ENCODE results near the gene DRD4.

The DRD4 gene

DNA sequence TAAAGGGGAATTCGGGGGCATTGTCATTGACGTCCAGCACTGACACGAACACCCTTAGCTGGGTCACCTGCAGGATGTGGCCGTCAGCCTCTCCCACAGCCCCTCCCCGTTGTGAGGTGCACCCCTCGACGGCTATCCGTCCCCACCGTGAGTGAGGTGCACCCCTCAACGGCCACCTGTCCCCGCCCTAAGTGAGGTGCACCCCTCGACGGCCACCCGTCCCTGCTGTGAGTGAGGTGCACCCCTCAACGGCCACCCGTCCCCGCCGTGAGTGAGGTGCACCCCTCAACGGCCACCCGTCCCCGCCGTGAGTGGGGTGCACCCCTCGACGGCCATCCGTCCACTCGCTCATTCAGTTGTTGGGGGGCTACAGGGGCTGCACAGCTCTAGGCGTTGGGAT, 15.2 kb upstream of the DRD4 start:
- DNase-seq (ENCODE audit: low spot score): no peak

DNA sequence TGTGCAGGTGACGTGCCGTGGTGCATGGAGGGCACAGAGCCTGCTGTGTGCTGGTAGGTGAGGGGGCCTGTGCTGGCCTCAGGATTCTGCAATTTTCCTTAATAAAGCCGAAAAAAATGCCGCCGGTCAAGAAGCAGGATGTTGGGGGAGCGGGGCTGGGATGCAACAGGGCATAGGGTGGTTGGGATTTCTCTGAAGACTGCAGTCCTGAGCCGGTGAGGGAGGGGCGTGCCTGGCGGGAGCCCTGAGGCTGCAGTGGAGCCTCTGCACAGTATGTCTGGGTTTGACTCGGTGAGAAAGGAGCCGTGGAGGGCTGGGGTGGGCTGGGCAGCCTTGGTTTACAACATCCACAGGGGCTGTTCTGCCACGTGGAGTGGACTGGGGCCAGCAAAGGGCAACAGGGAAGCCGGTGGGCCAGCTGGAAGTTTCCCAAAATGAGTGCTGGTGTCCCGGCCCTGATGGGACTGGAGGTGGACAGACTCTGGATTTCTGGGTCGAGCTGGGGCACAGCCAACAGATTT, 13.7 kb upstream of the DRD4 start:
- no peak for DNase-seq (ENCODE audit: low spot score)

DNA sequence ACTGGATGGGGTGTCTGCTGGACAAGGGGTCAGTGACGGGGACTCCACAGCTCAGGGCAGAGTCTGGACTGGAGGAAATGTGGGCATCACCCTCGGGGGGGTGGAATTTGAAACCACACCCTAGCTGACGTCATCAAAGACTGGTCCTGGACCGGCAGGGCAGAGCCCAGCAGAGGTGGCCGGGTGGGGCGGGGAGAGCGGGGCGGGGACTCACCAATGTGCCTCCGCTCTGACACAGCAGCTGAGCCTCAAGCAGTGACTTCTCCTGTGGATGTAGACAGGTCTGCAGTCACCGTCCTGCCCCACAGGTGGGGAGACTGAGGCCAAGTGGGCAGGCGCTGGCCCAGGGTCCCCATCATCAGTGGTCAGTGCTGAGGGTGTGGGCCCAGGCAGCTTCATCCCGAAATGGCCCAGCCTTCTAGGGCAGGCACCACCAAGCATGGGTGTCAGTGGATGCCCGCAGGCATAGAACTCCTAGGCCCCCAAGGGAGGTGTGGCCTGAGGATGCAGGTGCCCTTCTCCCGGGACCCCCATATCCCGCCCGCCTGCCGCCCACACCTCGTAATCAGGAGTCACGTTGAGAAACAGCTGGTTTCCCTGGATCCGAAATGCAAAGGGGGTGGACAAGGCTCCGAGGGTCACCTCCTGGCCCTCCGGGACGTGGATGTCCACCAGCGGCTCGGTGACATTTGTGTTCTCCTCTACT, 12.9 kb upstream of the DRD4 start:
- DNase-seq (ENCODE audit: low spot score): no peak

DNA sequence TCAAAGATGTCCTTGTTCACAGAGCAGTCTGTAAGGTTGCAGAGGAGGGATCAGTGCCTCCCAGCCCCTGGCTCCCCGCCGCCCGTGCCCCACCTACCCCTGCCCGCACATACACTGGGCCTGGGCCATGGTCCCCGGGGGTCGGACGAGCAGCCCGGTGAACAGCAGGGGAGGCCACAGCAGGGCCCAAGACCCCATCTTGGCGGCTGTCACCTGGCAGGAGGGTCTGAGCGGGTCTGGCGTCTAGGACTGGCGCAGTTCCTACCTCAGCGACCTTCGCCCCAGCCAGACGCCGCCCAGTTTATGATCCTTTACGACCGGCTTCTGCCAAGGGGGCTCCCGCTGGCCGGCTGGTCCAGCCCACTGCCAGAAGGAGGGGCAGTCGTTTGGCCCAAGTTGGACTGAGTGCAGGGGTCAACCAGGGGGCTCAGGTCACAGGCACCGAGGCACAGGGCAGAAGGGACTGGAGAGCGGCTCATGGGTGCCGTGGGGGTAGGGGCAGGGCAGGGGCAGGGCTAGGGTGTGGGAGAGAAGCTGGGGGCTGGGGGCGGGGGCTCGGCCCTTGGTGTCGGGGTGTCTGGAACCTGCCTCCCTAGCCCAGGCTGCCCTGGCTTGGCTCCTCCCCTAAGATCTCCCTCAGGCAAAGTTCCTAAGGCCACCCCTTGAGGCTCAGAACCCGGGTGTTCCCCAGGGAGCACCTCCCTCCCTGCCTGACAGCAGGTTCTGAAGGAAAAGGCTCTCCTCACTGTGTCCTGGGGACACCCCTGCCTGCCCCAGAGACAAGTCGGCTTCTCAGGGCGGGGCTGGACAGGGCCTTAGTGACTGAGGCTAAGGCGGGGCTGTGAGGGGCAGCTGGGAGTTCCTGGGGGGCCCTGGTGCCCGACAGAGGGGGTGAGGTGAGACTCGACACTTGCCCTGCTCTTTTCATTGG, 12.1 kb upstream of the DRD4 start, which contains the start of gene CDHR5:
Gene CDHR5, minus strand, starts transcription at position 251 of the 931 bp plus-strand sequence. Its CDS starts 53 bp downstream, at position 198.
- DNase-seq (ENCODE audit: low spot score): no peak

DNA sequence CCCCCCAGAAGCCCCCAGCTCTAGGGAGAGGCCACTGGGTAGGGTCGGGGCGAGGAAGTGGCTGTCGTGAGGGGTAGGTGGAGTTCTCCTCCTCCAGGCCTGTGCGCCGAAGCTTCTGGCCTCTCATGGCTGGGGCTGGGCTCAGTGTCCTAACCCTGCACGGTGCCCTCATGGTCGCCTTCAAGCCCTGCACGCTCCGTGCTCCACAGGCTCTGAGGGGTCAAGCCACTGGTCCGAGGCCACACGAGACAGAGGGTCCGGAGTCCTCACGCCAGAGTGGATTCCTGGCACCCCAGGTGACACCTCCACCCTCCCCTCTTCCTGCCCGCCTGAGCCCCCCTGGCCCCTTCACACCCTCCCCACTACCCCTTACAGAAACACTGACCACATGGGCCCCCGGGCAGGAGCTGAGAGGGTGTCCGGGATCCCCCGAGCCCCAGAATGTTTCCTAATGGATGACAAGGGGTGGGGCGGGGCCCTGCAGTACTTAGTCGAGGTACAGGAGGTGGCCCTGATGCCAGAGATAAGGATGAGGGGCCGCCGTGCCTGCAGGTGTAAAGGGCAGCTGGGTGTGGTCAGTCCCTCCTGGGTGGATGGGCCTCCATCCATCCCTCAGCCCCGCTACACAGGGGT, 11.3 kb upstream of the DRD4 start:
- DNase-seq (ENCODE audit: low spot score): no peak

DNA sequence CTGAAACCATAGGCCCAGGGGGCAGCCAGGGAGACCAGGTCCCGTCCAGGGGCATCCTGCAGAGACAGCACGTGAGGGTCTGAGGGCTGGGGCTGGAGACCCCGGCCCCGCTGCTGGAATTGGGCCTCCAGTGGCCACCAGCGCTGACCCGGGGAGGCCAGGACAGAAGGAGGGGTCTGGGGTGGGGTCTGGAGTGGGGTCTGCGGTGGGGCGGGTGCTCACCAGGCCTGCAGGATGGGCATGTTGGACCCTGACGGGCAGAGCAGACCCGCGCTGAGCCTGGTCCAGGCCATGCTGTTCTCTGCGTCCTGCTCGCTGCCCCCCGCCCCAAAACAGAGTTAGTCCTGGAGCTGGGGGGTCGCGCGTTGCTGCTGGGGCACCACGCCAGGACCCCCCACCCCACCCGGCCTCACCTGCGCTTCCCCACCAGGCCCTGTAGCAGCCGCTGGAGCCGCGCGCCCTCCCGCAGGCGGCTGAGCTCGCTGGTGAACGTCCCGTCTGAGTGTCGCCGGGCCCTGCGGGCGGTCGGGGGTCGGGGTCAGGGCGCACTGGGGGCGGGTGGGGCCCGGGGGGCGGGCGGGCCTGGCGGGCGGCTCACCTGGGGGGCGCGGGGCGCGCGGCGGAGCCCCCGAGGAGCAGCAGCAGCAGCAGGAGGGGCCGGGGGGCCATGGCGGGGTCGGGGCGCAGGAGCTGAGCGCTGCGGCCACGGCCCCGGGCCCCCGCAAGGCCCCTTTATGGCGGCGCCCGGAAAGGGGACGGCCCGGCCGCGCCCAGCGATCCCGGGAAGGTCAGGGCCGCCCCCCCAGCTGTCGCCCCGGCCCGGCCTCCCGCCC, 10.4 kb upstream of the DRD4 start, which contains the start of gene SCT:
Gene SCT, minus strand, starts transcription at position 707 of the 833 bp plus-strand sequence. Its CDS starts 38 bp downstream, at position 669.
- DNase-seq (ENCODE audit: low spot score): no peak

DNA sequence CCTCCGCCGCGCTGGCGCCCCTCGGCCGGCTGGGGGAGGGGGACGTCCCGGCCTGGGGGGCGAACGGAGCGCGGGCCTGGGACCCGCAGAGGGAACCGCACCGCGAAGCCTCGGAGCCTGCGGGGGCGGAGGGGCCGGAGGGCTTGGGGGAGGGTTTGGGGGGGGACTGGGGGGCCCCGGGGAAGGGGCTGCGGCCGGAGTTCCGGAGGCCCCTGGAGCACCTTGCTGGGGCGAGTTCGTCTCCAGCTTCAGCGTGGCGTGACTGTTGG, 9.8 kb upstream of the DRD4 start:
- DNase-seq (ENCODE audit: low spot score): no peak

DNA sequence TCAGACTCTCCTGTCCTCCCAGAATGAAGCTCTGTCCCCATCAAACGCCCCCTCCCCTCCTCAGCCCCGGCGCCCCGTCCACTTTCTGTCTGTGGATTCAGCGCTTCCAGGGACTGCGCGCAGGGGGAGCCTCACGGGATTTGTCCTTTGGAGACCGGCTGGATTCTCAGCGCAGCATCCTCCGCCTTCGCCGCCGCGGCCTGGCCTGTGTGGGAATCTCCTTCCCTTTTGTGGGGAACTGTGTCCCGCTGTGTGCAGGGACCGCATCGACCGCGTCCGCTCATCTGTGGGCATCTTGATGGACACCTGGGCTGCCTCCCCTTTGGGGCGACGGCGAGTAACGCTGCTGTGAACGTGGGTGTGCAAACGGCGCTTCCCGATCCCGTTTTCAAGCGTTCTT, 9.0 kb upstream of the DRD4 start:
- DNase-seq (ENCODE audit: low spot score): no peak

DNA sequence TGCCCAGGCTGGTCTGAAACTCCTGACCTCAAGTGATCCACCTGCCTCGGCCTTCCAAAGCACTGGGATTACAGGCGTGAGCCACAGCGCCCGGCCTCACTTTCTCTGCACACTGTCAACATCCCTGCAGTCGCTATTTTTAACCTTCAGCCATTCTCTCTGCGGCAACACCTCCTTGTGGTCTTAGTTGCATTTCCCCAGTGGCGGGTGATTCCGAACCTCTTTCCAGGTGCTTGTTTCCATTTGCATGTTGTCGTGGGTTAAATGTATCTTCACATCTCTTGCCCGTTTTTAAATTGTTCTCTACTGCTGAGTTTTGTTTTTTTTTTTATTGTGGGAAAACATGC, 7.9 kb upstream of the DRD4 start:
- DNase-seq (ENCODE audit: low spot score): no peak

DNA sequence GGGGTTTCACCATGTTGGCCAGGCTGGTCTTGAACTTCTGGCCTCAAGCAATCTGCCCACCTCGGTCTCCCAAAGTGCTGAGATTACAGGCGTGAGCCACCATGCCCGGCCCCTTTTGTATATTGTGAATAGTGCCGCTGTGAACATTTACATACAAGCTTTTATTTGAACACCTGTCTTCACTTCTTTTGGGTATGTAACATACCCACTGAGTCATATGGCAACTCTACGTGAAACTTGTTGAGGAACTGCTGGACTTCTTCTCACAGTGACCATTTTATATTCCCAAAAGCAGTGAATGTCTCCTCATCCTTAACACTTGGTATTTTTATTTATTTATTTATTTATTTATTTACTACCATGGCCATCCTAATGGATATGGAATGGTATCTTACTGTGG, 6.2 kb upstream of the DRD4 start:
- no peak for DNase-seq (ENCODE audit: low spot score)

DNA sequence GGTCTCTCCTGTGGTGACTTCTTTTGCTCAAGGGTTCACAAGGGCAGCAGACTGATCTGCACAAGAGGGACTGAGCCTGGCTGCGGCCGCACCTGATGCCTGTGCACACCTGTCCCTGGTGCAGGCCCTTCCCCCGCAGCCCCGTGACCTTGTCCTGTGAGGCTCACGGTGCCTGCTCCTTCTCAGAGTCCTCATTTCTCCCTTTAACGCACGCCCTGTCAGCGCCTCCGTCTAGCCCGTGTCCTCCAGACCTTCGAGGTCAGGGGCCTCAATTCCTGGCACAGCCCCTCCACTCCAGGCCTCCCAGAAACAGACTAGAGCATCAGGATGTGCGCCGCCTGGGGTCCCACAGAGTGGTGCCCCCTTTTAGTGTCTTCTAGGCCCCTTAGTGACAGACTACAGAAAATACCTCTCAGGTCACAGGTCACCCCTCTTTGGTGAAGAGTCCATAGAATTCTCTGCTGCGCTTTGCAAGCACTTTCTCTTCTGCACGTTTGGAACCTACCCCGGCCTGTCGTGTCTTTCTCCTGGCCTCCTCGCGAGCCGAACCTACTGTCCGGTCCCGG, 1.0 kb upstream of the DRD4 start:
- DNase-seq (ENCODE audit: low spot score): no peak

DNA sequence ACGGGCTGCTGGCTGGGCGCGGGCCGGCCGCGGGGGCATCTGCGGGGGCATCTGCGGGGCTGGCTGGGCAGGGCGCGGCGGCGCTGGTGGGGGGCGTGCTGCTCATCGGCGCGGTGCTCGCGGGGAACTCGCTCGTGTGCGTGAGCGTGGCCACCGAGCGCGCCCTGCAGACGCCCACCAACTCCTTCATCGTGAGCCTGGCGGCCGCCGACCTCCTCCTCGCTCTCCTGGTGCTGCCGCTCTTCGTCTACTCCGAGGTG, 194 bp downstream of the DRD4 start:
- DNase-seq (ENCODE audit: low spot score): no peak

DNA sequence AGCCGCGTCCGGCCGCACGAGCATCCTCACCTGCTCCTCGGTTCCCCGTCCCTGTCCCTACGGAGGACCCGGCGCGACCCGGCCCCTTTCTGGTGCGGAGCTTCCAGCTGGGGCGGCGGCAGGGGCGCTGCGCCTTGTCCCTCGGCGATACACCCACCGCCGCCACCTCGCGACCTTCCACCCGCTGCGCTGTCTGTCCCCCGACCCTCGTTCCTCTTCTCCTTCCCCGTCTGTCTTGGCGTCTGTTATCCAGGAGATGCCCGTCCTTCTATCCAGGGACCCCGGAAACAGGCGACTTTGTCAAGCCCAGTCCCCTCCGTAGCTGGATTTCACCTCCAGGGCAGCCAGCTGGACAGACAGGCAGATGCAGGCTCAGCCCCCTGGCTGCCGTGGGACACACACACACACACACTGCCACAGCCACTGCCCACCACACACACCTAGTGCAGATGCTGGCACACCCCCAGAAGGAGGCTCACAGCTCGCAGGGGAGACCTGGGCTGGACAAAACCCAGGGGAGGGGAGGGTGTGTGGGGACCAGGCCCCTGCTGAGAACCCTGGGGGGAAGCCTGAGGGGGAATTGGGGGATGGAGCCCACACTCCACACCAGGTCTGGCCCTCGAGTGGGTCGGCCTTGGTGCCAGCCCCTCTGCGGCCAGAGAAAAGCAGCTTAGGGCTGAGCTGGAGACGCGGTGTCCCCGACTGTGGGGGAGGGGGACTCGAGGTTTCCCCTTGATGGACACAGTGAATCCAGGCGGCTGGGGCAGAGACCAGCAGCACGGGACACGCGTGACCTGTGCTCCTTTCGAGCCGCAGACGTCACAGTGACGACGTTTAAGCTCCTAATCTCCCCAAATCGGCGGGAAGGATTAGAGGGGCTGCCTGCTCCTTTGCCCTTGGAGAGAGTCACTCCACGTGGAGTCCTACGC, 788 bp downstream of the DRD4 start:
- DNase-seq (ENCODE audit: low spot score): no peak

DNA sequence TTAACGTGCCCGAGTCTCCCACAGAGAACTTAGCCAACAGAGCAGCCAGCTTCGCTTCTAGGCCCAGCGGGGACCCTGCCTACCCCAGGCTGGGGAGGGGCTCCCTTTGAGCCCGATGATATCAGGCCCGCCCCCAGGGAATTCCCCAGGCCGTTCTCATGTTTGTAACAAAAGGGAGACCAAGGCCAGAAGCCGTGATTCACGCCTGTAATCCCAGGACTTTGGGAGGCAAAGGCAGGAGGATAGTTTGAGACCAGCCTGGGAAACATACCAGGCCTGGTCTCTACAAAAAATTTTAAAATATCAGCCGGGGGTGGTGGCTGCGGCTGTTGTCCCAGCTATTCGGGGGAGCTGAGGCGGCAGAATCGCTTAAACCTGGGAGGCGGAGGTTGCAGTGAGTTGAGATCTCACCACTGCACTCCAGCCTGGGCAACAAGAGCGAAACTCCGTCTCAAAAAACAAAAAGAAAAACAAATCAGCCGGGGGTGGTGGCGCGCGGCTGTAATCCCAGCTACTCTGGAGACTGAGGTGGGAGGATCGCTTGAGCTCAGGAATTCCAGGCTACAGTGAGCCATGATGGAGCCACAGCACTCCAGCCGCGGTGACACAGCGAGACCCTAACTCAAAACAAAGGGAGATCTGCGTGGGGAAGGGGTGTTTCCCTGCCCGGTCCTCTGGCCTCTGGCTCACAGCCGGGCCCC, 1.7 kb downstream of the DRD4 start:
- no peak for DNase-seq (ENCODE audit: low spot score)

DNA sequence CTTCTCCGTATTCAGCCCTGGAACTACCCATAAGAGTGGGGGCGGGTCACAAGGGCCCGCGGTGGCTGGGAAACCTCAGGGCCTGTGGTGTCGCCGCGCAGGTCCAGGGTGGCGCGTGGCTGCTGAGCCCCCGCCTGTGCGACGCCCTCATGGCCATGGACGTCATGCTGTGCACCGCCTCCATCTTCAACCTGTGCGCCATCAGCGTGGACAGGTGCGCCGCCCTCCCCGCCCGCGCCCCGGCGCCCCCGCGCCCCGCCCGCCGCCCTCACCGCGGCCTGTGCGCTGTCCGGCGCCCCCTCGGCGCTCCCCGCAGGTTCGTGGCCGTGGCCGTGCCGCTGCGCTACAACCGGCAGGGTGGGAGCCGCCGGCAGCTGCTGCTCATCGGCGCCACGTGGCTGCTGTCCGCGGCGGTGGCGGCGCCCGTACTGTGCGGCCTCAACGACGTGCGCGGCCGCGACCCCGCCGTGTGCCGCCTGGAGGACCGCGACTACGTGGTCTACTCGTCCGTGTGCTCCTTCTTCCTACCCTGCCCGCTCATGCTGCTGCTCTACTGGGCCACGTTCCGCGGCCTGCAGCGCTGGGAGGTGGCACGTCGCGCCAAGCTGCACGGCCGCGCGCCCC, 2.4 kb downstream of the DRD4 start:
- DNase-seq (ENCODE audit: low spot score): no peak

DNA sequence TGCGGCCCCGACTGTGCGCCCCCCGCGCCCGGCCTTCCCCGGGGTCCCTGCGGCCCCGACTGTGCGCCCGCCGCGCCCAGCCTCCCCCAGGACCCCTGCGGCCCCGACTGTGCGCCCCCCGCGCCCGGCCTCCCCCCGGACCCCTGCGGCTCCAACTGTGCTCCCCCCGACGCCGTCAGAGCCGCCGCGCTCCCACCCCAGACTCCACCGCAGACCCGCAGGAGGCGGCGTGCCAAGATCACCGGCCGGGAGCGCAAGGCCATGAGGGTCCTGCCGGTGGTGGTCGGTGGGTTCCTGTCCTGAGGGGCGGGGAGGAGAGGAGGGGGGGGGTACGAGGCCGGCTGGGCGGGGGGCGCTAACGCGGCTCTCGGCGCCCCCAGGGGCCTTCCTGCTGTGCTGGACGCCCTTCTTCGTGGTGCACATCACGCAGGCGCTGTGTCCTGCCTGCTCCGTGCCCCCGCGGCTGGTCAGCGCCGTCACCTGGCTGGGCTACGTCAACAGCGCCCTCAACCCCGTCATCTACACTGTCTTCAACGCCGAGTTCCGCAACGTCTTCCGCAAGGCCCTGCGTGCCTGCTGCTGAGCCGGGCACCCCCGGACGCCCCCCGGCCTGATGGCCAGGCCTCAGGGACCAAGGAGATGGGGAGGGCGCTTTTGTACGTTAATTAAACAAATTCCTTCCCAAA, 3.1 kb downstream of the DRD4 start:
- DNase-seq (ENCODE audit: low spot score): no peak

DNA sequence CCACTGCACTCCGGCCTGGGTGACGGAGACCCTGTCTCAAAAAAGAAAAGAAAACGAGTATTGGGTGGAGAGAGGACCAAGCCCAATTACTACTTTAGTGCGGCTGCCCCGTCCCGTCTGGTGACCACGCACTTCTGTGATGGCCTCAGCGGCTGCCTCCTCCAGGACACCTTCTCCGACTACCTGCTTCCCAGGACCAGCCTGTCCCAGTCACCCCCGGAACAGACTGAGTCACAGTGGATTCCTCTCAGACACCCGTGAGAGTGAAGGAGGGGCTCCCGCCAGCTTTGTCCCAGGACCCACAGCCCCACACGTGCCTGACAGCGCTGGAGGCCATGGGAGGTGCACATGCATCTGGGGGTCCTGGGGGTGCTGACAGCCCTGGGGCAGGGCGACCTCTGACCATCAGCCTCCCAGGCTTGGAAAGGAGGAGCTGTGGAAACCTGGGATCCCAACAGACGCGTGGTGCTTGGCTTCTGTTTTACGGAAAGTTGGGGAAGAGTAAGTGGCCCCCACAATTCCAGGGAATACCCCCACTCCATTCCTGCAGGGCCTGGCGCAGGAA, 4.8 kb downstream of the DRD4 start:
- no peak for DNase-seq (ENCODE audit: low spot score)

DNA sequence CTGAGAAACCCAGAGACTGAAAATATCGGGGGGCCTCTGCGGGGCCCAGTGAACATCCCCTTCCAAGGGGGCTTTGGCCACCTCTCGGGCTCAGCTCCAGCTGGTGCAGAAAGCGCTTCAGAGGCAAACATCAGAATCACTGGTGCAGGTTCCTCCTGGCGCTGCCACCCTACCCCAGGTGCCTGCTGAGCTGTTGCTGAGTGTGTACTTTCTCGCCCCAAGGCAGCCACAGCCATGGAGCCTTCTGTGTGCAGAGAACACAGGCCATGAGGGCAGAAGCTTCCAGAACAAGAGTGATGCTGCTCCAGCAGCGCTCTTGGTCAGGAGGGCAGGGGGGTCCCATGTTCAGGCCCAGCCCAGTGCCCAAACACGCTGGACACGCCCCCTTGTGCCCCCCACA, 6.3 kb downstream of the DRD4 start:
- DNase-seq (ENCODE audit: low spot score): no peak
